Keratinocyte (primary cell): ENCODE measurements around the gene STX18. TPM values are rescaled to one million over a fixed set of nuclear protein-coding genes. Genes with fewer than 3 reads are reported as not detected.

Experiments
- DNase-seq: peaks from one replicate; pipeline ENCODE4 v3.0.0-alpha.2; 2011; ENCODE audit warnings: low read depth, missing footprints, low spot score
- FAIRE-seq: peaks from 2 replicates; lab custom pipeline; 2011; peaks lifted over from hg19 to GRCh38; lab: Jason Lieb, UNC
- H2AFZ ChIP-seq: 2 replicates; pipeline ENCODE4 v1.6.0; 2012; ENCODE audit warnings: low read length, control low read depth, inconsistent platforms; ENCODE audit not compliant: control insufficient read depth
- H3K27ac ChIP-seq: 2 replicates; pipeline ENCODE4 v1.5.1; 2011; ENCODE audit warnings: low read length; ENCODE audit not compliant: control insufficient read depth, insufficient read depth
- H3K27me3 ChIP-seq: 3 replicates; pipeline ENCODE4 v1.6.0; 2011; ENCODE audit warnings: low read length; ENCODE audit not compliant: control insufficient read depth, insufficient read depth; ENCODE audit errors: extremely low read depth
- H3K36me3 ChIP-seq, 2 experiments: 2 replicates in 1 of 2; 3 replicates in 1 of 2; pipeline ENCODE4 v1.5.1; 2011; ENCODE audit warnings: low read length in 2 of 2, mild to moderate bottlenecking in 1 of 2; ENCODE audit not compliant: control insufficient read depth in 2 of 2, insufficient read depth in 2 of 2; ENCODE audit errors: extremely low read depth in 1 of 2
- H3K4me1 ChIP-seq: 3 replicates; pipeline ENCODE4 v1.5.1; 2011; ENCODE audit warnings: low read length; ENCODE audit not compliant: control insufficient read depth, insufficient read depth; ENCODE audit errors: extremely low read depth
- H3K4me2 ChIP-seq: 3 replicates; pipeline ENCODE4 v1.6.0; 2011; ENCODE audit warnings: low read depth, low read length; ENCODE audit not compliant: control insufficient read depth, insufficient read depth; ENCODE audit errors: extremely low read depth
- H3K4me3 ChIP-seq, 3 experiments: fragments of 200-600 bp in 1 of 3; sonication (generic) in 1 of 3; 2 replicates in 2 of 3; 3 replicates in 1 of 3; pipeline ENCODE4 v1.5.1; 2011 to 2016; ENCODE audit warnings: low read length in 3 of 3, mild to moderate bottlenecking in 3 of 3, control low read depth in 2 of 3, inconsistent platforms in 1 of 3, low read depth in 1 of 3, mixed read lengths in 1 of 3, mixed run types in 1 of 3, moderate library complexity in 1 of 3; ENCODE audit not compliant: control insufficient read depth in 2 of 3, insufficient read depth in 2 of 3; ENCODE audit errors: extremely low read depth in 1 of 3
- H3K79me2 ChIP-seq: 2 replicates; pipeline ENCODE4 v1.6.0; 2012; ENCODE audit warnings: low read length; ENCODE audit not compliant: control insufficient read depth, insufficient read depth
- H3K9ac ChIP-seq: 3 replicates; pipeline ENCODE4 v1.6.0; 2011; ENCODE audit warnings: low read length; ENCODE audit not compliant: control insufficient read depth, insufficient read depth; ENCODE audit errors: extremely low read depth
- H3K9me1 ChIP-seq: 3 replicates; pipeline ENCODE4 v1.6.0; 2011; ENCODE audit warnings: low read length; ENCODE audit not compliant: control insufficient read depth, insufficient read depth; ENCODE audit errors: extremely low read depth
- H3K9me3 ChIP-seq: 2 replicates; pipeline ENCODE4 v1.5.1; 2012; ENCODE audit warnings: low read depth, low read length; ENCODE audit not compliant: control insufficient read depth
- H4K20me1 ChIP-seq: 3 replicates; pipeline ENCODE4 v1.6.0; 2011; ENCODE audit warnings: low read length; ENCODE audit not compliant: control insufficient read depth, insufficient read depth; ENCODE audit errors: extremely low read depth
- EZH2 ChIP-seq: IDR thresholded peaks from one replicate; pipeline ENCODE4 v1.6.1; 2012; ENCODE audit warnings: inconsistent platforms, mild to moderate bottlenecking, low read length, moderate library complexity
- dilution Hi-C: fragments of 300-500 bp; cut with MboI; formaldehyde crosslinking; loops from one replicate; pipeline ENCODE4 v1.7.0; 2020; ENCODE audit warnings: low sequenced_read_pairs; ENCODE audit not compliant: extremely low pct_ligation_motif_present
- polyA plus RNA-seq, 5 experiments: library from polyadenylated mRNA; depleted of rRNA in 3 of 5; stranded (reverse) in 3 of 5; stranded (forward) in 1 of 5; unstranded in 1 of 5; fragments of >200 nt; gene quantifications; 1 replicate in 1 of 5; 2 replicates in 3 of 5; 3 replicates in 1 of 5; pipeline versions ENCODE4 v1.2.1 to v1.2.3, GENCODE V29; 2011 to 2012; ENCODE audit warnings: missing spikeins in 2 of 5, low read depth in 1 of 5, low replicate concordance in 1 of 5
- TF ChIP-seq, protein P1 (sequence below), 3 experiments: IDR thresholded peaks in 1 of 3; conservative IDR thresholded peaks in 1 of 3; optimal IDR thresholded peaks in 1 of 3; 2 replicates in 2 of 3; 3 replicates in 1 of 3; pipeline versions ENCODE3 to v1.5.1; 2011; ENCODE audit warnings: low read length in 3 of 3, mild to moderate bottlenecking in 3 of 3, moderate library complexity in 2 of 3, control low read depth in 1 of 3, inconsistent platforms in 1 of 3; ENCODE audit not compliant: insufficient read depth in 2 of 3; ENCODE audit errors: extremely low read depth in 1 of 3

The STX18 gene
- polyA plus RNA-seq, 1 donor (not counting 4 experiments of a cell fraction or from before 2014, with no cell fraction given): 21.6 TPM

DNA sequence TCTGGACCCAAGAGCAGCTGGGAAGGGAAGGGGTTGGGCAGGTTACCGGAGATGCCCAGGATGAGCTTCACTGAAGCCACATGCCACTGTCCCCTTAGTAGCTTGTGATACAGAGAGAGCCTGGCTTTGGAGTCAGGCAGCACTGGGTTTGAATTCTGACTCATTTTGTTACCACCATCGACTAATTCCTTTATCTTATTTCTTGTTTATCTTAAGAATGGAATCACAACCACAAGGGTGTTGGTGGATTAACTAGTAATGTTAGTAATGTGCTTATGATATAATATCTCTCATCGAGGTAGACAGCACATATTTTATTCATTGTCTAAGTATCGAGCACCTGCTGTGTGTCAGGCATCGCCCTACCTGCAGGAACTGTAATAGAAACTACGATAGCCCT lies 17.7 kb upstream of the STX18 start:
- H3K9ac ChIP-seq: no peak overlapping the region
- H3K79me2 ChIP-seq: no peaks in the 10 kb centered on the region
- no peak overlapping the region for H2AFZ ChIP-seq
- FAIRE-seq (no peak), DNase-seq (no peak)
- no peaks in the 10 kb centered on the region for H3K9me1 ChIP-seq
- dilution Hi-C loops: no loop called here
- no peaks in the 10 kb centered on the region for H3K27me3 ChIP-seq
- H4K20me1 ChIP-seq: no peaks in the 10 kb centered on the region
- TF ChIP-seq EZH2: no peak
- TF ChIP-seq, protein P1, sequence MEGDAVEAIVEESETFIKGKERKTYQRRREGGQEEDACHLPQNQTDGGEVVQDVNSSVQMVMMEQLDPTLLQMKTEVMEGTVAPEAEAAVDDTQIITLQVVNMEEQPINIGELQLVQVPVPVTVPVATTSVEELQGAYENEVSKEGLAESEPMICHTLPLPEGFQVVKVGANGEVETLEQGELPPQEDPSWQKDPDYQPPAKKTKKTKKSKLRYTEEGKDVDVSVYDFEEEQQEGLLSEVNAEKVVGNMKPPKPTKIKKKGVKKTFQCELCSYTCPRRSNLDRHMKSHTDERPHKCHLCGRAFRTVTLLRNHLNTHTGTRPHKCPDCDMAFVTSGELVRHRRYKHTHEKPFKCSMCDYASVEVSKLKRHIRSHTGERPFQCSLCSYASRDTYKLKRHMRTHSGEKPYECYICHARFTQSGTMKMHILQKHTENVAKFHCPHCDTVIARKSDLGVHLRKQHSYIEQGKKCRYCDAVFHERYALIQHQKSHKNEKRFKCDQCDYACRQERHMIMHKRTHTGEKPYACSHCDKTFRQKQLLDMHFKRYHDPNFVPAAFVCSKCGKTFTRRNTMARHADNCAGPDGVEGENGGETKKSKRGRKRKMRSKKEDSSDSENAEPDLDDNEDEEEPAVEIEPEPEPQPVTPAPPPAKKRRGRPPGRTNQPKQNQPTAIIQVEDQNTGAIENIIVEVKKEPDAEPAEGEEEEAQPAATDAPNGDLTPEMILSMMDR (optimal IDR thresholded peaks at IDR 0.05 in 1 of 3, IDR thresholded peaks at IDR 0.05 in 1 of 3, conservative IDR thresholded peaks at IDR 0.05 in 1 of 3; ENCODE audit: extremely low read depth in 1 of 3, insufficient read depth in 2 of 3, low read length in 3 of 3): no peak
- no peak overlapping the region for H3K4me2 ChIP-seq
- no peaks in the 10 kb centered on the region for H3K36me3 ChIP-seq
- H3K27ac ChIP-seq: no peak overlapping the region
- no peaks in the 10 kb centered on the region for H3K9me3 ChIP-seq
- H3K4me3 ChIP-seq: no peak overlapping the region
- H3K4me1 ChIP-seq: no peaks in the 10 kb centered on the region

DNA sequence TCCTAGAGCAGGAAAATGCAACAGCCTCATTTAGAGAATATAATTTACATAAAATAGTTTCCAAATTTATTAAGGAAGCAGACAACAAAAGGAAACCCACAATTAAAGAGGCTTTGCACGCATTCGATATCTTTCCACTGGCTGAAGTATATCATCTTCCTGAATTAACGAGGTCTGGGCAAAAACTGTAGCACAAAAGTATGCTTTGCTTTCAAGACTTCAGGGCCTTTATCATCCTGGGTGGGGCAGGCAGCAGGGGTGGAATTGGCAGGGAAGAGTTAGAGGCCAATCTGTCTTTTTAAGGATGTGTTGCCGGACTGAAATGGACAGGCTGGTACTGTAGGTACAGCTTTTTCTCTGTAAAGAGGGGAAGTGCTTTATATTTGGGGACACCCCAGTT lies 17.0 kb upstream of the STX18 start:
- dilution Hi-C loops: no loop called here
- Histone ChIP-seq H3K9ac (no peak overlapping the region), H4K20me1 (no peaks in the 10 kb centered on the region), H3K4me3 (no peak overlapping the region), H3K9me1 (no peaks in the 10 kb centered on the region), H3K4me1 (no peaks in the 10 kb centered on the region), H3K27me3 (no peaks in the 10 kb centered on the region), H3K4me2 (no peak overlapping the region), H3K27ac (no peak overlapping the region), H2AFZ (no peak overlapping the region), H3K9me3 (no peaks in the 10 kb centered on the region), H3K36me3 (no peaks in the 10 kb centered on the region), H3K79me2 (no peaks in the 10 kb centered on the region)
- TF ChIP-seq, protein P1 (optimal IDR thresholded peaks at IDR 0.05 in 1 of 3, IDR thresholded peaks at IDR 0.05 in 1 of 3, conservative IDR thresholded peaks at IDR 0.05 in 1 of 3; ENCODE audit: extremely low read depth in 1 of 3, insufficient read depth in 2 of 3, low read length in 3 of 3): no peak
- TF ChIP-seq EZH2: no peak
- no peak for DNase-seq
- no peak for FAIRE-seq
